ENCODE data around the gene WIZ. TPM values are rescaled to one million over a fixed set of nuclear protein-coding genes. Genes with fewer than 3 reads are reported as not detected.

The WIZ gene
- total and polyA plus RNA-seq, 4 donors, result 14.5 to 42.6 (median 23.3) TPM

DNA sequence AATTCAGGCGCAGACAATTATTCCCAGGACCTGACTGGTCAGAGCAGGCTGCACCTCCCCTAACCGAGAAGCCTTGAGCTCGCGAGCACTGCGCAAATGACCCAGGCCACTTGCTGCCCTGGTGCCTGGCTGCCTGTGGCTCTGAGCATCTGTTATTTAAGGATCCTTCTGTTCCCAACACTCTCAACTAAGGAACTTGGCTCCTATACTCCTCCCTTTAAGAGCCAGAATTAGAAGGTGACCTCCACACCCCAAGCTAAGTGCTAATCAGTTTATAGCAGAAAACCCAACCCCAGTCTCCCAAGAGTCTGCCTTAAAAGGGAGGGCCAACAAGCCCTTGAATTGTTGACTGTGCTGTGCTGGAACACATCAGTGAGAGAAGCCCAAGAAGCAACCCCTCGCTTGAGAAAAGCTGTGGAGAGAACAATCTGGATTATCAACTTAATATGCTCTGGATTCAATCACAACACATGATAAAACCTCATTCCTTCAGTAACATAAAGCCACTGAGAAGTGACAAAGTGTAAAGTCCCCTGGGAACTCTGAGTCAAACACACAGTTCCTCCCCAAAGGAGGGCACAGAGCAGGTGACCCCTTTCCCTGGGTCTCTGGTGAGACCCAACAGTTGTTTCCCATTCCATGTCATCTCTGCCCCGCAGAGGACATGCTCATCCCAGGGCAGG is 45.5 kb downstream of the WIZ start:
- TF ChIP-seq, protein P1, sequence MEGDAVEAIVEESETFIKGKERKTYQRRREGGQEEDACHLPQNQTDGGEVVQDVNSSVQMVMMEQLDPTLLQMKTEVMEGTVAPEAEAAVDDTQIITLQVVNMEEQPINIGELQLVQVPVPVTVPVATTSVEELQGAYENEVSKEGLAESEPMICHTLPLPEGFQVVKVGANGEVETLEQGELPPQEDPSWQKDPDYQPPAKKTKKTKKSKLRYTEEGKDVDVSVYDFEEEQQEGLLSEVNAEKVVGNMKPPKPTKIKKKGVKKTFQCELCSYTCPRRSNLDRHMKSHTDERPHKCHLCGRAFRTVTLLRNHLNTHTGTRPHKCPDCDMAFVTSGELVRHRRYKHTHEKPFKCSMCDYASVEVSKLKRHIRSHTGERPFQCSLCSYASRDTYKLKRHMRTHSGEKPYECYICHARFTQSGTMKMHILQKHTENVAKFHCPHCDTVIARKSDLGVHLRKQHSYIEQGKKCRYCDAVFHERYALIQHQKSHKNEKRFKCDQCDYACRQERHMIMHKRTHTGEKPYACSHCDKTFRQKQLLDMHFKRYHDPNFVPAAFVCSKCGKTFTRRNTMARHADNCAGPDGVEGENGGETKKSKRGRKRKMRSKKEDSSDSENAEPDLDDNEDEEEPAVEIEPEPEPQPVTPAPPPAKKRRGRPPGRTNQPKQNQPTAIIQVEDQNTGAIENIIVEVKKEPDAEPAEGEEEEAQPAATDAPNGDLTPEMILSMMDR (IDR thresholded peaks at IDR 0.05; ENCODE audit: control extremely low read depth, extremely low read depth), result no peak
- no peaks in the 10 kb centered on the region for H3K9me3 ChIP-seq (ENCODE audit: control insufficient read depth in 4 of 4, insufficient read depth in 3 of 4, low read length in 3 of 4)
- WGBS, 2 donors, result 76 to 94% methylated on average over 7 of the region's 7 CpGs
- no peak overlapping the region for H3K4me3 ChIP-seq
- H3K9ac ChIP-seq (ENCODE audit: insufficient read depth in 1 of 2, low read length in 2 of 2), result no peak overlapping the region
- no peak for DNase-seq
- no peak for ATAC-seq (ENCODE audit: insufficient read depth, low FRiP score)
- peaks cover 0 to 43% (median 22%) of the 10 kb centered on the region in 4 donors for H3K36me3 ChIP-seq (ENCODE audit: control insufficient read depth in 4 of 4, insufficient read depth in 4 of 4, low read length in 4 of 4)
- H3K4me1 ChIP-seq (ENCODE audit: control insufficient read depth in 5 of 5, insufficient read depth in 5 of 5, low read length in 5 of 5), result peaks cover 0 to 15% (median 0%) of the 10 kb centered on the region in 5 donors
- no peaks in the 10 kb centered on the region for H3K27me3 ChIP-seq (ENCODE audit: control insufficient read depth in 3 of 3, insufficient read depth in 3 of 3, low read length in 2 of 3)
- H3K27ac ChIP-seq (ENCODE audit: low read depth in 1 of 2, low read length in 1 of 2), result peak overlapping the region in 1 of 2 donors; percentile 50

DNA sequence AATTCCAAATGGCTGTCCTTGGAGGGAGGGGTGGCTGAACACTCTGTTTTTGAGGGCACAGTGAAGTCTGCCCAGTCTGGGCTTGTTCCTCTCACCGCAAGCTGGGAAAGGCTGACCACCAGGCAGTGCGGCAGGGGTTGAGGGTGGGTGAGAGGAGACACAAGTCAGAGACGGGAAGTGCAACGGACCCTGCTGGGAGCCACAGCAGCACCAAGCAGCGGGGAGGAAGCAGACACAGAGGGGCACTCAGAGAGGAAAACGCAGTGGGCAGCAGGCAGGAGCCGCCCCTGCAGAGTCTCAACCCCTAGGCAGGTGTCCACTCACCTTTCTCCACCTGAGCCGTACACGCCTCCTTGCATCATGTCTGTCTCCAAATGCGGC is 46.6 kb downstream of the WIZ start:
- Histone ChIP-seq H3K4me1 (ENCODE audit: control insufficient read depth in 5 of 5, insufficient read depth in 5 of 5, low read length in 5 of 5) (peaks cover 0 to 15% (median 0%) of the 10 kb centered on the region in 5 donors), H3K9ac (ENCODE audit: insufficient read depth in 1 of 2, low read length in 2 of 2) (no peak overlapping the region)

DNA sequence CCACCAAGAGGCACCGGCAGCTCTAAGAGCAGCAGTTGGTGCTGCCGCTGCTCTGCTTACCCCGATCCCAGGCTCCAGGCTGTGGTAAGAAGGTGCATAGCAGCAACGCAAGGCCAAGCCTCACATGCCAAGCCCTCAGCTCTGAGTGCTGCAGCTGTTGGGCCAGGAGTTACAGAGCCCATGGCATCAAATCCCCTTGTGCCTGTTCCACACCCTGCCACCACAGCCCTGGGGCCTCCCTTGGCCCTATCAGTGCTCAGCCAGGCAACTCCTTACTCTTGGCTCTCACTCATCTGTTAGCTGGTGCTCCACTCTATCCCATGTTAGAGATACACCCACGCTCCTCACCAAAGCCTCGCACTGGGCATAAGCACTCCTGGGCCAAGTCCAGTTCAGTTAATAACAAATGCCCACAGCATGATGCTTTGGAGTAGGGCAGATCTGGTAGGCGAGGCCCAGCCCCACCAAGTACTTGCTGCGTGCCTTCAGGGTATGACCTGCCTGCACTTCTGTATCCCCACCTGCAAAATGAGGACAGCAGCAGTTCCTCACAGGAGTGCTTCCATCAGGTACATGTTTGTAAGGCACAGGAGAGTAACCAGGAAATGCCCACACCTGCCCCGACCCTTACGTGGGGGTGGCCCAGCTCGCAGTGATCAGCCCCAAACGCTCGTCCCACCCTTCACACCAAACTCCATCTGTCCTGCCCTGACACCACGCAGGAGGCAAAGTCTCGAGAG is 47.2 kb downstream of the WIZ start:
- Histone ChIP-seq H3K9me3 (ENCODE audit: control insufficient read depth in 4 of 4, insufficient read depth in 3 of 4, low read length in 3 of 4) (no peaks in the 10 kb centered on the region), H3K9ac (ENCODE audit: insufficient read depth in 1 of 2, low read length in 2 of 2) (no peak overlapping the region), H3K4me1 (ENCODE audit: control insufficient read depth in 5 of 5, insufficient read depth in 5 of 5, low read length in 5 of 5) (peaks cover 0 to 15% (median 0%) of the 10 kb centered on the region in 5 donors), H3K27ac (ENCODE audit: low read depth in 1 of 2, low read length in 1 of 2) (no peak overlapping the region), H3K36me3 (ENCODE audit: control insufficient read depth in 4 of 4, insufficient read depth in 4 of 4, low read length in 4 of 4) (peaks cover 7 to 54% (median 28%) of the 10 kb centered on the region in 4 donors), H3K27me3 (ENCODE audit: control insufficient read depth in 3 of 3, insufficient read depth in 3 of 3, low read length in 2 of 3) (no peaks in the 10 kb centered on the region), H3K4me3 (no peak overlapping the region)
- no peak for DNase-seq
- WGBS, 2 donors, result 90 to 96% methylated on average over 15 of the region's 15 CpGs
- ATAC-seq (ENCODE audit: insufficient read depth, low FRiP score), result no peak
- TF ChIP-seq, protein P1 (IDR thresholded peaks at IDR 0.05; ENCODE audit: control extremely low read depth, extremely low read depth), result no peak

More for the DNA sequence above, 46.6 kb downstream of the WIZ start:
- no peak overlapping the region for H3K4me3 ChIP-seq
- DNase-seq, result no peak
- H3K27me3 ChIP-seq (ENCODE audit: control insufficient read depth in 3 of 3, insufficient read depth in 3 of 3, low read length in 2 of 3), result no peaks in the 10 kb centered on the region
- WGBS, 2 donors, result 90 to 93% methylated on average over 10 of the region's 10 CpGs
- ATAC-seq (ENCODE audit: insufficient read depth, low FRiP score), result no peak
- TF ChIP-seq, protein P1 (IDR thresholded peaks at IDR 0.05; ENCODE audit: control extremely low read depth, extremely low read depth), result no peak
- no peaks in the 10 kb centered on the region for H3K9me3 ChIP-seq (ENCODE audit: control insufficient read depth in 4 of 4, insufficient read depth in 3 of 4, low read length in 3 of 4)
- no peak overlapping the region for H3K27ac ChIP-seq (ENCODE audit: low read depth in 1 of 2, low read length in 1 of 2)
- peaks cover 7 to 51% (median 23%) of the 10 kb centered on the region in 4 donors for H3K36me3 ChIP-seq (ENCODE audit: control insufficient read depth in 4 of 4, insufficient read depth in 4 of 4, low read length in 4 of 4)
